HEK293 (cell line): ENCODE measurements around the gene CX3CL1.

Experiments used
- CTCF ChIA-PET: fragments of 350-600 bp; formaldehyde crosslinking; extraction: SDS; loops from one replicate; lab custom pipeline; 2021; ENCODE audit warnings: antibody characterized with exemption; lab: Yijun Ruan, JAX
- POLR2A ChIA-PET: fragments of 300-600 bp; formaldehyde crosslinking; extraction: SDS; loops from one replicate; lab custom pipeline; 2020; ENCODE audit warnings: antibody characterized with exemption, inconsistent platforms; lab: Yijun Ruan, JAX
- H3K27ac ChIP-seq: fragments of 200-500 bp; sonication (Bioruptor generic); 2 replicates; pipeline ENCODE4 v1.5.1; 2014; ENCODE audit warnings: low read depth, low read length, control low read depth, inconsistent platforms; ENCODE audit errors: extremely low read depth
- H3K36me3 ChIP-seq, 2 experiments: fragments of 200-500 bp in 1 of 2; sonication (Bioruptor generic) in 1 of 2; 1 replicate in 1 of 2; 2 replicates in 1 of 2; pipeline ENCODE4 v1.5.1; 2014 to 2017; ENCODE audit warnings: inconsistent platforms in 2 of 2, low read length in 2 of 2; ENCODE audit not compliant: control insufficient read depth in 2 of 2, insufficient read depth in 1 of 2
- H3K4me1 ChIP-seq: fragments of 200-500 bp; sonication (Bioruptor generic); 2 replicates; pipeline ENCODE4 v1.5.1; 2014; ENCODE audit warnings: mild to moderate bottlenecking, low read length, inconsistent platforms; ENCODE audit not compliant: control insufficient read depth, insufficient read depth
- H3K4me3 ChIP-seq: 2 replicates; pipeline ENCODE4 v1.5.1; 2011; ENCODE audit warnings: low read depth, mild to moderate bottlenecking, control low read depth, low read length, moderate library complexity
- H3K9me3 ChIP-seq: fragments of 200-500 bp; sonication (Bioruptor generic); 2 replicates; pipeline ENCODE4 v1.5.1; 2014; ENCODE audit warnings: low read depth, low read length, inconsistent platforms; ENCODE audit not compliant: control insufficient read depth, insufficient read depth
- ATF2 ChIP-seq: fragments of 450-650 bp; formaldehyde crosslinking; IDR thresholded peaks from 2 replicates; pipeline ENCODE4 v1.5.1; 2016; ENCODE audit warnings: missing biosample characterization, missing genetic modification characterization, low read depth
- GLI2 ChIP-seq: fragments of 450-650 bp; formaldehyde crosslinking; IDR thresholded peaks from 2 replicates; pipeline ENCODE4; 2017; ENCODE audit warnings: missing biosample characterization, missing genetic modification characterization, low read depth, borderline replicate concordance
- INSM2 ChIP-seq: fragments of 450-650 bp; formaldehyde crosslinking; IDR thresholded peaks from 2 replicates; pipeline ENCODE4 v1.5.1; 2016; ENCODE audit warnings: missing biosample characterization, missing genetic modification characterization
- MZF1 ChIP-seq: fragments of 450-650 bp; formaldehyde crosslinking; IDR thresholded peaks from 2 replicates; pipeline ENCODE4 v1.5.1; 2017; ENCODE audit warnings: missing biosample characterization, missing genetic modification characterization, borderline replicate concordance
- OSR2 ChIP-seq: fragments of 450-650 bp; formaldehyde crosslinking; IDR thresholded peaks from 2 replicates; pipeline ENCODE4 v1.5.1; 2016; ENCODE audit warnings: missing biosample characterization, missing genetic modification characterization
- SALL2 ChIP-seq: fragments of 450-650 bp; formaldehyde crosslinking; IDR thresholded peaks from 2 replicates; pipeline ENCODE4 v1.5.0; 2017; ENCODE audit warnings: missing biosample characterization, mild to moderate bottlenecking, missing genetic modification characterization, borderline replicate concordance
- ZNF138 ChIP-seq: fragments of 450-650 bp; formaldehyde crosslinking; IDR thresholded peaks from 2 replicates; pipeline ENCODE4 v1.5.1; 2016; ENCODE audit warnings: missing biosample characterization, missing genetic modification characterization, borderline replicate concordance
- ZNF157 ChIP-seq: fragments of 450-650 bp; formaldehyde crosslinking; IDR thresholded peaks from 2 replicates; pipeline ENCODE4 v1.5.1; 2016; ENCODE audit warnings: missing biosample characterization, missing genetic modification characterization
- ZNF16 ChIP-seq: fragments of 450-650 bp; formaldehyde crosslinking; IDR thresholded peaks from 2 replicates; pipeline ENCODE4 v1.5.1; 2016; ENCODE audit warnings: low read depth, missing biosample characterization, missing genetic modification characterization
- ZNF169 ChIP-seq: fragments of 450-650 bp; formaldehyde crosslinking; IDR thresholded peaks from 2 replicates; pipeline ENCODE4 v1.5.1; 2016; ENCODE audit warnings: missing biosample characterization, missing genetic modification characterization
- ZNF239 ChIP-seq: fragments of 450-650 bp; formaldehyde crosslinking; IDR thresholded peaks from 2 replicates; pipeline ENCODE4 v1.5.1; 2016; ENCODE audit warnings: missing biosample characterization, missing genetic modification characterization
- ZNF37A ChIP-seq: fragments of 450-650 bp; IDR thresholded peaks from 2 replicates; pipeline ENCODE4 v1.5.1; 2018; ENCODE audit warnings: missing biosample characterization, missing genetic modification characterization
- ZNF404 ChIP-seq: fragments of 450-650 bp; formaldehyde crosslinking; IDR thresholded peaks from 2 replicates; pipeline ENCODE4 v1.5.1; 2017; ENCODE audit warnings: missing biosample characterization, missing genetic modification characterization
- ZNF473 ChIP-seq: fragments of 450-650 bp; formaldehyde crosslinking; IDR thresholded peaks from 2 replicates; pipeline ENCODE4 v1.5.1; 2017; ENCODE audit warnings: missing biosample characterization, missing genetic modification characterization
- ZNF521 ChIP-seq: fragments of 450-650 bp; formaldehyde crosslinking; IDR thresholded peaks from 2 replicates; pipeline ENCODE4 v1.5.1; 2017; ENCODE audit warnings: missing biosample characterization, mild to moderate bottlenecking, missing genetic modification characterization
- ZNF596 ChIP-seq: fragments of 450-650 bp; IDR thresholded peaks from 2 replicates; pipeline ENCODE4 v1.5.0; 2018; ENCODE audit warnings: missing biosample characterization, mild to moderate bottlenecking, missing genetic modification characterization, moderate library complexity
- ZNF704 ChIP-seq: fragments of 450-650 bp; formaldehyde crosslinking; IDR thresholded peaks from 2 replicates; pipeline ENCODE4 v1.5.1; 2016; ENCODE audit warnings: missing biosample characterization, missing genetic modification characterization
- ZNF76 ChIP-seq: fragments of 450-650 bp; formaldehyde crosslinking; IDR thresholded peaks from 2 replicates; pipeline ENCODE4; 2016; ENCODE audit warnings: low read depth, missing biosample characterization, missing genetic modification characterization, borderline replicate concordance
- ZNF785 ChIP-seq: fragments of 450-650 bp; formaldehyde crosslinking; IDR thresholded peaks from 2 replicates; pipeline ENCODE4 v1.5.1; 2016; ENCODE audit warnings: missing biosample characterization, missing genetic modification characterization
- ZNF830 ChIP-seq: fragments of 450-650 bp; IDR thresholded peaks from 2 replicates; pipeline ENCODE4 v1.5.0; 2018; ENCODE audit warnings: missing biosample characterization, missing genetic modification characterization, low read depth, mild to moderate bottlenecking, moderate library complexity
- ZNF837 ChIP-seq: fragments of 450-650 bp; formaldehyde crosslinking; IDR thresholded peaks from 2 replicates; pipeline ENCODE4 v1.5.1; 2016; ENCODE audit warnings: missing biosample characterization, missing genetic modification characterization
- ZSCAN18 ChIP-seq: fragments of 450-650 bp; formaldehyde crosslinking; IDR thresholded peaks from 2 replicates; pipeline ENCODE4 v1.5.1; 2016; ENCODE audit warnings: missing biosample characterization, missing genetic modification characterization
- ZSCAN30 ChIP-seq: fragments of 450-650 bp; IDR thresholded peaks from 2 replicates; pipeline ENCODE4 v1.5.1; 2018; ENCODE audit warnings: missing biosample characterization, mild to moderate bottlenecking, missing genetic modification characterization, moderate library complexity

Gene CX3CL1

GRCh38 chr16:57349212-57350031 is 22.9 kb upstream of the CX3CL1 start (continued):
- TF ChIP-seq ZNF76 (tag by site-specific recombination) (no peak), ZSCAN18 (tag by site-specific recombination) (no peak), ZNF596 (tag by site-specific recombination) (no peak), ZNF404 (tag by site-specific recombination) (no peak), MZF1 (tag by site-specific recombination) (peak; percentile 93; the same call in 1 of the 2 replicates), ZSCAN30 (no peak), INSM2 (tag by site-specific recombination) (no peak), ZNF704 (tag by site-specific recombination) (no peak), ZNF473 (no peak), ZNF521 (tag by site-specific recombination) (0 out of 2 replicates have a peak, but pooled peaks have one; percentile 15), ZNF157 (no peak), ZNF37A (tag by site-specific recombination) (no peak), SALL2 (tag by site-specific recombination) (no peak)
- TF ChIP-seq, all 188 proteins: peak for 5

GRCh38 chr16:57352636-57353047 is 19.6 kb upstream of the CX3CL1 start:
- no peaks in the 10 kb centered on the region for H3K36me3 ChIP-seq
- TF ChIP-seq ZNF596 (tag by site-specific recombination), result no peak
- H3K9me3 ChIP-seq, result no peaks in the 10 kb centered on the region
- no peak overlapping the region for H3K27ac ChIP-seq
- ChIA-PET POLR2A (no interaction called here), CTCF (interaction anchor here (0.7 to 1.3 kb wide), 2 partner anchors 64 to 66 kb away, joined by 4 to 6 read pairs; no protein-coding TSS in a partner anchor)
- no peaks in the 10 kb centered on the region for H3K4me1 ChIP-seq
- no peak overlapping the region for H3K4me3 ChIP-seq

GRCh38 chr16:57354311-57354710 is 18.0 kb upstream of the CX3CL1 start:
- Histone ChIP-seq H3K4me1 (no peaks in the 10 kb centered on the region), H3K4me3 (no peak overlapping the region), H3K9me3 (no peaks in the 10 kb centered on the region), H3K27ac (no peak overlapping the region), H3K36me3 (no peaks in the 10 kb centered on the region)
- TF ChIP-seq ZNF37A (tag by site-specific recombination) (no peak), ZNF169 (no peak), GLI2 (tag by site-specific recombination) (no peak), ZNF785 (tag by site-specific recombination) (no peak), OSR2 (tag by site-specific recombination) (no peak), ZNF138 (tag by site-specific recombination) (no peak), ZNF239 (tag by site-specific recombination) (no peak), ZNF830 (tag by site-specific recombination) (no peak), ATF2 (tag by site-specific recombination) (no peak), ZNF837 (tag by site-specific recombination) (no peak), ZNF16 (tag by site-specific recombination) (no peak), ZNF521 (tag by site-specific recombination) (no peak)
- ChIA-PET CTCF (no interaction called here), POLR2A (no interaction called here)
